Astrocyte of the cerebellum (primary cell): ENCODE data around the gene DBNDD2.
A peak's percentile ranks its signal among the peaks of the same experiment; 100 is the strongest.

ENCODE experiments used
- DNase-seq: peaks from one replicate; pipeline ENCODE4 v3.0.0-alpha.2; 2011; ENCODE audit warnings: low read depth
- H3K4me3 ChIP-seq: 2 replicates; pipeline ENCODE4 v1.5.1; 2011; ENCODE audit warnings: mild to moderate bottlenecking, low read depth, low read length, moderate library complexity
- in situ Hi-C: cut with HindIII; loops from 2 replicates; pipeline ENCODE4 v1.10.0; 2017; ENCODE audit warnings: low sequenced_read_pairs
- TF ChIP-seq, protein P1 (sequence below): IDR thresholded peaks from 2 replicates; pipeline ENCODE4 v1.5.1; 2012; ENCODE audit warnings: low read length, low read depth, moderate library complexity, mild to moderate bottlenecking; ENCODE audit errors: missing control alignments

The DBNDD2 gene

DNA sequence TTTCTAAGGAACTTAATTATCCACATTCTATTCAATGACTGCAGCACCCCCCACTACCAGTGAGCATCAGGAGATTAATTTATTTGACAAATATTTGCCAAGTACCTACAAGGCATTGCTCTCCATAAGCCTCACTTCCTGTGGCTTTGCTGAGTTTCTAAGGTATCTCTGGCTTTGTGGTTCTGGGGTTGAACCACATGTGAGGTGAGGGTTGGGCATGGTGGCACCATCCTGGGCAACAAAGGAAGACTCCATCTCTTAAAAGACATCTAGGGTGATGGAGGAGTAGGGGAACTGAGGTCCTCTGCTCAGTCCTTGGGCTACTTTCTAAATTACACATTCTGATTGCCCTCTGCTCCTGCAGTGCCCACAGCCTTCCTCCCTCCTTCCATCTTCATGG is 36.0 kb downstream of the DBNDD2 start:
- no peak overlapping the region for H3K4me3 ChIP-seq
- DNase-seq: no peak
- TF ChIP-seq, protein P1, sequence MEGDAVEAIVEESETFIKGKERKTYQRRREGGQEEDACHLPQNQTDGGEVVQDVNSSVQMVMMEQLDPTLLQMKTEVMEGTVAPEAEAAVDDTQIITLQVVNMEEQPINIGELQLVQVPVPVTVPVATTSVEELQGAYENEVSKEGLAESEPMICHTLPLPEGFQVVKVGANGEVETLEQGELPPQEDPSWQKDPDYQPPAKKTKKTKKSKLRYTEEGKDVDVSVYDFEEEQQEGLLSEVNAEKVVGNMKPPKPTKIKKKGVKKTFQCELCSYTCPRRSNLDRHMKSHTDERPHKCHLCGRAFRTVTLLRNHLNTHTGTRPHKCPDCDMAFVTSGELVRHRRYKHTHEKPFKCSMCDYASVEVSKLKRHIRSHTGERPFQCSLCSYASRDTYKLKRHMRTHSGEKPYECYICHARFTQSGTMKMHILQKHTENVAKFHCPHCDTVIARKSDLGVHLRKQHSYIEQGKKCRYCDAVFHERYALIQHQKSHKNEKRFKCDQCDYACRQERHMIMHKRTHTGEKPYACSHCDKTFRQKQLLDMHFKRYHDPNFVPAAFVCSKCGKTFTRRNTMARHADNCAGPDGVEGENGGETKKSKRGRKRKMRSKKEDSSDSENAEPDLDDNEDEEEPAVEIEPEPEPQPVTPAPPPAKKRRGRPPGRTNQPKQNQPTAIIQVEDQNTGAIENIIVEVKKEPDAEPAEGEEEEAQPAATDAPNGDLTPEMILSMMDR: no peak
- in situ Hi-C loops: no loop called here

DNA sequence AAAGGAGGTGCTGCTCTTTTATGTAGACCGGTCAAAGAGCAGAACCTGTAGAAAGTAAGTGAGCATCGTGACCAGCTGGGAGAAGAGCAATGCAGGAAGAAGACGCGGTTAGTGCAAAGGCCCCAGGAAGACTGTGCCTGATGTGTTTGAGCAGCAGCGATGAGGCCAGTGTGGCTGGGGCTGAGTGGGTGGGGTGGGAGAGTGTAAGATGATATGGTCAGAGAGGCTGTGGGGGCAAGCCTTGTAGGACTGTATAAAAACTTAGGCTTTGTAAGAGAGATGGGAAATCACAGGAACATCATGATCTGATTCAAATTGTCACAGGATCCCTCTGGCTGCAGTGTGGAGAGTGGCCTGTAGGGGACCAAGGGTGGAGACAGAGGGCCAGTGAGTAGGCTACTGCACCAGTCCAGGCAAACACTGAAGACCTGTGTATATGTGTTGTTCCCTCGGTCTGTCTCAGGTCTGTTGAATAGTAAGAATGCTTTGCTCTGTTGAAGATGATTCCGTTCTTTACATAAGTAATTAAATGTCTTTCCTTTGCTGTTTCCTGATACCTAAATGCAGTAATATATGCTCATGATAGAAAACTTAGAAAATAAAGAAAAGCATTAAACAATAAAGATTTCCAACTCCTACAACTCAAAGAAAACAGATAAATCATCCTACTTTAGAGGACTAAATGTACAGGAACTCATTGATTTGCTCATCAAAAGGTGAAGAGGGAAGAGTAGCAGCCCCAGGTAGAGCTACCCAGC is 37.9 kb downstream of the DBNDD2 start:
- in situ Hi-C loops: no loop called here
- DNase-seq: no peak
- H3K4me3 ChIP-seq: no peak overlapping the region
- TF ChIP-seq, protein P1: peak; percentile 65

DNA sequence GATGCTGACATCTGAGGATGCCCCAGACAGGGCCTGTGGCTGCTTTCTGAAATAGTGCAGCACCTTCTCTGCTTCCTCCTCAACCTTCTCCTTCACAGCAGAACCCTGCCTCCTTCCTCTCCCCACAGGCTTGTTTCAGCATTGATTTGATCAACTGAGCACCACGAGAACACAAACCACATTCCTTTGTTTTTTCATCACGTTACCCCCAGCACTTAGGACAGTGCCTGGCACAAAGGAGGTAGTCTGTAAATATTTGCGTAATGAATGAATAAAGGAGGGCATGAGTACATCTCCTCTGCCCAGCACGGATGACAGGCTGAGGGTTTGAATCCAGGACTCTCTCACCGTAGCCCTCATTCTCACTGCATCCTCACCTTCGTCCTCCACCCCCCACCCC is 40.2 kb downstream of the DBNDD2 start:
- H3K4me3 ChIP-seq: no peak overlapping the region
- no peak for DNase-seq
- in situ Hi-C loops: no loop called here
- TF ChIP-seq, protein P1: no peak

DNA sequence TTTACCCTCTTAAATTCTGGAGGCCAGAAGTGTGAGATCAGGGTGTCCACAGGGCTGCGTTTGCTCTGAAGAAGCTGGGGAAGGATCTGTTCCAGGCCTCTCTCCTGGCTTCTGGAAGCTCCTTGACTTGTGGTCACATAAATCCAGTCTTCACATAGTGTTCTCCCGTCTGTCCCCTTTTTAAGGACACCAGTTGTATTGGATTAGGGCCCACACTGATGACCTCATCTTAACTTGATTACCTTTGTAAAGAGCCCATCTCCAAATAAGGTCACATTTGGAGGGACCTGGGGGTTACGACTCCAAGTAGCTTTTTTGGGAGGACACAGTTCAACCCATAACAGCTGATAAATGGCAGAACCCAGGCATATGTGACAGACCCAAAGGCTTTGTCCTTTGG is 41.4 kb downstream of the DBNDD2 start:
- in situ Hi-C loops: no loop called here
- TF ChIP-seq, protein P1: no peak

DNA sequence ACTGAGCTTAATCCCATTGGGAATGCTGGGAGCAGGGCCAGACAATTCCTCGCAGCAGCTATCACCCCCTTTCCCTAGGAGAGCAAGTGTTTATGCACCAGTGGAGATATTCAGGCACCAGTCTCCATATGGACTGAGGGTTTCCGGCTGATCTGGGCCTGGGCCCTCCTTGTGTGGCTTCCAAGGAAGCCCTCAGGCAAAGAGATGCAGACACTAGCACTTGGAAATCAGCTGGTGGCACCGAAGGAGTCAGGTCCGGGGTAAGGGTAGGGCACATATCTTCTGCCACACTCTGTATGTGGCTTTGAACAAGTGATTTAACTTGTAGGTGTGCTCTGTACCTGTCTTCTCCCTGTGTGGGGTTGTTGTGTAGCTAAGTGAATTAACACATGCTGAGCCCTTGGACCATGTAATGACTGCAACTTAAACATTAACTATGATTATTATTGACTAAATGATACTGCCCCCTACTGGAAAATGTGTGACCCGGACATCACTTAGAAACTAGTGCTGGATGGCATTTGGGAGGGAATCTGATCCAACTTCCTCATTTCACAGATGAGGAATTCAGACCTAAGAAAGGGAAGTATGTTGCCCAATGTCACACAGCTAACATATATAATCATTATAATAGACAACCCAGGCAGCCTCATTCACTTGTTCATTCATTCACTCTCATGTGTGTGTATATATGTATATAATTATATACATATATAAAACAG is 42.2 kb downstream of the DBNDD2 start:
- in situ Hi-C loops: no loop called here
- H3K4me3 ChIP-seq: no peak overlapping the region
- DNase-seq: peak; percentile 26
- TF ChIP-seq, protein P1: peak; percentile 47

More for the DNA sequence above, 41.4 kb downstream of the DBNDD2 start:
- no peak for DNase-seq
- no peak overlapping the region for H3K4me3 ChIP-seq

DNA sequence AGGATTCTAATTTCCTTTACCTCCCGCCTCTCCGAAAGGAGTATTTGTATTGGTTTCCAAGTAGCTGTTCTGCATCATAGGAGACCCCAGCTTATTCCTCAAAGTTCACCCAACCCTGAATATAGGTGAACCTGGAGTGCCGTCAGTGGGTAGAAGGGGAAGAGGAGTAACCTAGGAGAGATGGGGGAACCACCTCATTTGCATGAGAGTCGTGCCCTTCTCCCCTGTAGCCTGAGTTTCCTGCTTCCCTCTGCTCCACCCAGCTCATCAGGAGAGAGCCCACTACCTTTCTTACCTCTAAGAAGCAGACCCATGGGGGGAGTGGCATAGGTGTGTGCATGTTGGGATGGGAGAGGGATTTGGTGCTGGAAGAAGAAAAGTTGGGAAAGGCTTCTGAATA is 44.1 kb downstream of the DBNDD2 start:
- TF ChIP-seq, protein P1: no peak
- in situ Hi-C loops: no loop called here
- DNase-seq: no peak
- H3K4me3 ChIP-seq: no peak overlapping the region
